Chondrocyte (in vitro differentiated cells): ENCODE results near the gene ZNF586. TPM values are rescaled to one million over a fixed set of nuclear protein-coding genes. Genes with fewer than 3 reads are reported as not detected.
A peak's percentile ranks its signal among the peaks of the same experiment; 100 is the strongest.
"Not testable (repeated sequence)": the region's sequence is repeated elsewhere in the genome, so short reads cannot be mapped to it uniquely, and the experiment has no call there.

ENCODE experiments used
- DNase-seq: peaks from one replicate; pipeline ENCODE4 v3.0.0; 2021; ENCODE audit warnings: mixed read lengths, low spot score
- H3K27ac Mint-ChIP-seq: one replicate; pipeline ENCODE4 v1.8.0; 2021; ENCODE audit warnings: mild to moderate bottlenecking, moderate library complexity, mixed read lengths; ENCODE audit not compliant: unreplicated experiment
- H3K27me3 Mint-ChIP-seq: 2 replicates; pipeline ENCODE4 v1.8.0; 2021; ENCODE audit warnings: low read depth, mixed read lengths
- H3K36me3 Mint-ChIP-seq: 2 replicates; pipeline ENCODE4 v1.8.0; 2021; ENCODE audit warnings: low read depth, mixed read lengths
- H3K4me1 Mint-ChIP-seq: 2 replicates; pipeline ENCODE4 v1.8.0; 2021; ENCODE audit warnings: low read depth, mild to moderate bottlenecking, mixed read lengths
- H3K4me3 Mint-ChIP-seq: one replicate; pipeline ENCODE4 v1.8.0; 2021; ENCODE audit warnings: mild to moderate bottlenecking, moderate library complexity, mixed read lengths; ENCODE audit not compliant: unreplicated experiment
- H3K9me3 Mint-ChIP-seq: 2 replicates; pipeline ENCODE4 v1.8.0; 2021; ENCODE audit warnings: low read depth, mixed read lengths
- total RNA-seq: library from RNA; stranded (reverse); gene quantifications from 3 replicates; pipeline ENCODE4 v1.2.1, GENCODE V29; 2021
- TF ChIP-seq, protein P1 (sequence below): fragments of 200-600 bp; sonication (generic); IDR thresholded peaks from 2 replicates; pipeline ENCODE4 v1.5.0; 2021; ENCODE audit warnings: antibody characterized with exemption, mild to moderate bottlenecking, moderate library complexity

The ZNF586 gene
- total RNA-seq, 1 donor from 2014 or later = 9.8 TPM

DNA sequence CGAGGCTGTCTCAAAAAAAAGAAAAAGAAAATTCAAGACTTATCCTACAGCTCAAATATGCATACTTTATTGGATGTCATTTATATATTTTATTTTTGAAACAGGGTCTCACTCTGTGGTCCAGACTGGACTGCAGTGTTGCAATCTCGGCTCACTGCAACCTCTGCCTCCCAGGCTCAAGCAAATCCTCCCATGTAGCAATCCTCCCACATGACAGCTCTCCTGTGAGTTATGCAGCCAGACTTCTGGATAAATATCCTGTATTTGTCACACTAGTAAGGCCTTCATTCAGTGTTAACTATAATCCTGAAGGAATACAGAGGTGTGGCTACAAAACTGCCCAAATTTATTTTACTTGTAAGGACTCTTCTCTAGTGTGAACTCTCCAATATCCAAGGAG is 38.1 kb downstream of the ZNF586 start:
- H3K27ac Mint-ChIP-seq = peak overlapping the region; percentile 33
- peaks cover 15% of the 10 kb centered on the region for H3K36me3 Mint-ChIP-seq
- TF ChIP-seq, protein P1, sequence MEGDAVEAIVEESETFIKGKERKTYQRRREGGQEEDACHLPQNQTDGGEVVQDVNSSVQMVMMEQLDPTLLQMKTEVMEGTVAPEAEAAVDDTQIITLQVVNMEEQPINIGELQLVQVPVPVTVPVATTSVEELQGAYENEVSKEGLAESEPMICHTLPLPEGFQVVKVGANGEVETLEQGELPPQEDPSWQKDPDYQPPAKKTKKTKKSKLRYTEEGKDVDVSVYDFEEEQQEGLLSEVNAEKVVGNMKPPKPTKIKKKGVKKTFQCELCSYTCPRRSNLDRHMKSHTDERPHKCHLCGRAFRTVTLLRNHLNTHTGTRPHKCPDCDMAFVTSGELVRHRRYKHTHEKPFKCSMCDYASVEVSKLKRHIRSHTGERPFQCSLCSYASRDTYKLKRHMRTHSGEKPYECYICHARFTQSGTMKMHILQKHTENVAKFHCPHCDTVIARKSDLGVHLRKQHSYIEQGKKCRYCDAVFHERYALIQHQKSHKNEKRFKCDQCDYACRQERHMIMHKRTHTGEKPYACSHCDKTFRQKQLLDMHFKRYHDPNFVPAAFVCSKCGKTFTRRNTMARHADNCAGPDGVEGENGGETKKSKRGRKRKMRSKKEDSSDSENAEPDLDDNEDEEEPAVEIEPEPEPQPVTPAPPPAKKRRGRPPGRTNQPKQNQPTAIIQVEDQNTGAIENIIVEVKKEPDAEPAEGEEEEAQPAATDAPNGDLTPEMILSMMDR = no peak
- no peak overlapping the region for H3K4me3 Mint-ChIP-seq
- no peaks in the 10 kb centered on the region for H3K27me3 Mint-ChIP-seq
- DNase-seq = no peak
- H3K9me3 Mint-ChIP-seq = no peaks in the 10 kb centered on the region
- H3K4me1 Mint-ChIP-seq = peaks cover 46% of the 10 kb centered on the region

DNA sequence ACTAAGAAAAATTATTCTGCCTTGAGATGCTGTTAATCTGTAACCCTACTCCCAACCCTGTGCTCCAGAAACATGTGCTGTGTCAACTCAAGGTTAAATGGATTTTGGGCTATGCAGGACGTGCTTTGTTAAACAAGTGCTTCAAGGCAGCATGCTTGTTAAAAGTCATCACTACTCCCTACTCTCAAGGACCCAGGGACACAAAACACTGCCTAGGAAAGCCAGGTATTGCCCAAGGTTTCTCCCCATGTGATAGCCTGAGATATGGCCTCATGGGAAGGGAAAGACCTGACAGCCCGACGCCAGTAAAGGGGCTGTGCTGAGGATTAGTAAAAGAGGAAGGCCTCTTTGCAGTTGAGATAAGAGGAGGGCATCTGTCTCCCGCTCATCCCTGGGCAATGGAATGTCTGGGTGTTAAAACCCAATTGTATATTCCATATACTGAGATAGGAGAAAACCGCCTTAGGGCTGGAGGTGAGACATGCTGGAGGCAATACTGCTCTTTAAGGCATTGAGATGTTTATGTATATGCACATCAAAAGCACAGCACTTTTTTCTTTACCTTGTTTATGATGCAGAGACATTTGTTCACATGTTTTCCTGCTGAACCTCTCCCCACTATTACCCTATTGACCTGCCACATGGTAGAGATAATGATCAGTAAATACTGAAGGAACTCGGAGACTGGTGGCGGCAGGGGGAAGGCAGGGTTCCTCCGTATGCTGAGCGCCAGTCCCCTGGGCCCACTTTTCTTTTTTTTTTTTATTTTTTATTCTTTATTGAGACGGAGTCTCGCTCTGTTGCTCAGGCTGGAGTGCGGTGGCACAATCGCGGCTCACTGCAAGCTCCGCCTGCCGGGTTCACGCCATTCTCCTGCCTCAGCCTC is 41.2 kb downstream of the ZNF586 start:
- not testable (repeated sequence) for H3K4me3 Mint-ChIP-seq, H3K27ac Mint-ChIP-seq, DNase-seq, H3K9me3 Mint-ChIP-seq, H3K27me3 Mint-ChIP-seq
- Mint-ChIP-seq H3K4me1 (peaks cover 43% of the 10 kb centered on the region), H3K36me3 (peaks cover 15% of the 10 kb centered on the region)

DNA sequence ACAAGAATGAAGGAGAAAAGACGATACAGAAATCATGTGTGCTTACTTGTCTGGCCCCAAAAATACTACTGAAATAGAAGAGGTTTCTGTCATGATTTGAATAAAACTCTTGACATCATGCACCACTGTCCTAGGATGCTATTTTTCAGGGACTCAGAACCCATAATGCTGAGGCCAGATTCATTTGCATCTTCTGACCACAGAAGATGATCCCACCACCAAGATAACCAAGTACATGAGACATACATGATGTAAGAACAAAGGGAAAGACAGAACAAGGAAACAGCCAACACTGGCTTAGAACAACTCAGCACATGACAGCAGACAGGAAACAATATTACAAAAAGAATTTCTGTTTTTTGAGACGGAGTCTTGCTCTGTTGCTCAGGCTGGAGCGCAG is 42.8 kb downstream of the ZNF586 start:
- Mint-ChIP-seq H3K4me3 (no peak overlapping the region), H3K9me3 (no peaks in the 10 kb centered on the region), H3K27me3 (no peaks in the 10 kb centered on the region), H3K4me1 (peaks cover 36% of the 10 kb centered on the region), H3K36me3 (peaks cover 13% of the 10 kb centered on the region), H3K27ac (no peak overlapping the region)
- no peak for DNase-seq
- TF ChIP-seq, protein P1 = no peak

DNA sequence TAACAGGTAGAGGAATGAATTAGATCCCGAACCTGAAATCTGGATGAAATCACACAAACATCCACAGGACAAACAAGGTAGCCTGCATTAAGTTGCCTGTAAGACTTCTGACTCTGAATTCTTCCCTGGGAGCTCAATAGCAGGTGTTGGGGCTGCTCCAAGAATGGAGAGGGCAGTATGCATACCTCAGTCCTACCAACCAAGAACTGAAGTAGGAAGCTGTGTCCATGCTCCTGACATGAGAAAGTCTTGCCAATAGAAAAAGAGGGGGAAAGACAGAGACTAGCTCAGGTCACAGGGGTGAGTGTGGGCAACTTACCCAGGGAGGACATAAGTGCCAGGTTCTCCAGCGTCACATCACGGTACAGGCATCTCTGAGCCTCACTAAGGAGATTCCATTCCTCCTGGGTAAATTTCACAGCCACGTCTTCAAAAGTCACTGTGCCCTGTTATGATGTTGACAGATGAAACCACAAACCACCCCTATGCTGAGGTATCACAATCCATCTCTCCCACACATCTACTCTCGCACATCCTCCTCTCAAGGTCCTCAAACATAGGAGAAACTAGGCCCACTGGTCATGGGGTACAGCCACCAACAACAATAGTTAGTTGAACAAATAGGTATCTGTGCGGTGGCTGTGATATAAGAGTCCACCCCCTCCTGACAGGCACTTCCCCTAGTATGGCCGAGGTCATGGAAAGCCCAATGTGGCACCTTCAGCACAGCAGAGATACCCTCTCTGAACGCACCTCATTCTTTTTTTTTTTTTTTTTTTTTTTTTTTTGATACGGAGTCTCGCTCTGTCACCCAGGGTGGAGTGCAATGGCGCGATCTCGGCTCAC is 43.7 kb downstream of the ZNF586 start:
- H3K36me3 Mint-ChIP-seq = peaks cover 13% of the 10 kb centered on the region

DNA sequence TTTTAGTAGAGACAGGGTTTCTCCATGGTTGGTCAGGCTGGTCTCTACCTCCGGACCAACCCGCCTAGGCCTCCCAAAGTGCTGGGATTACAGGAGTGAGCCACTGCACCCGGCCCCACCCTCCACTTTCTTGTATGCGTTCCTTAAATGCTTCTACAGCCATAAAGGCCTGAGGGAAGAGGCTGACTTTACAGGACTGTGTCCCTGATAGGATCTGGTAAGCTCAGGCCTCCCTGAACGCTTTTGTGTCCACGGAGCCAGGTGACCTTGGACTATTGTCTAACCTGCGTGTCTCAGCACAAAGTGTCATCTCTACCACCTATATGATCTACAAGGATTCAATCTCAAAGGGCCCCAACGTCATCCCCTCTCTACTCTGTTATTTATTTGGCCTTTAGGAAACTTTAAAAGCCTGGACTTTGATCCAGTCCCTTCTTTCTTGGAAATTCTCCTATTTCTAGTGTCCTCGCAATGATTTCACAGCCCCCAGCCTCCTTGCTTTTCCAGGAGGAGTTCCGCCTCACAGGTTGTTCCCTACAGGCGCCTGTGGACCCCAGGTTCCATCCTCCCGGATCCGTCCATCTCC is 44.5 kb downstream of the ZNF586 start:
- peaks cover 31% of the 10 kb centered on the region for H3K4me1 Mint-ChIP-seq

More for the DNA sequence above, 43.7 kb downstream of the ZNF586 start:
- not testable (repeated sequence) for H3K9me3 Mint-ChIP-seq, H3K27ac Mint-ChIP-seq, DNase-seq, H3K27me3 Mint-ChIP-seq
- Mint-ChIP-seq H3K4me1 (peaks cover 31% of the 10 kb centered on the region), H3K4me3 (peak overlapping the region; percentile 16)

More for the DNA sequence above, 44.5 kb downstream of the ZNF586 start:
- TF ChIP-seq, protein P1 = no peak
- Mint-ChIP-seq H3K27me3 (no peaks in the 10 kb centered on the region), H3K27ac (peak overlapping the region; percentile 87), H3K9me3 (no peaks in the 10 kb centered on the region), H3K4me3 (peak overlapping the region; percentile 94), H3K36me3 (peaks cover 10% of the 10 kb centered on the region)
- DNase-seq = no peak
